ENCODE results near the gene CLEC1A.

The CLEC1A gene

GRCh38 chr12:10136637-10137205 is 37.9 kb upstream of the CLEC1A start:
- Histone ChIP-seq H3K27me3 (ENCODE audit: insufficient read depth, low read length, poor library complexity) (peaks cover 17% of the 10 kb centered on the region), H3K4me1 (ENCODE audit: insufficient read depth, low read length) (no peaks in the 10 kb centered on the region), H2AFZ (ENCODE audit: low read depth, low read length) (no peak overlapping the region), H3K9ac (ENCODE audit: low read depth, low read length) (no peak overlapping the region), H3K9me3 (ENCODE audit: insufficient read depth, low read length, severe bottlenecking) (no peaks in the 10 kb centered on the region), H3K36me3 (ENCODE audit: insufficient read depth, low read length) (no peaks in the 10 kb centered on the region), H3K27ac (ENCODE audit: low read length) (no peak overlapping the region), H4K20me1 (ENCODE audit: insufficient read depth, low read length) (no peaks in the 10 kb centered on the region), H3K4me2 (ENCODE audit: insufficient read depth, low read length) (no peak overlapping the region), H3K79me2 (ENCODE audit: insufficient read depth, low read length) (no peaks in the 10 kb centered on the region), H3K4me3 (ENCODE audit: low read depth in 1 of 2, low read length in 2 of 2) (no peak overlapping the region)
- DNase-seq, result no peak
- TF ChIP-seq CTCF (IDR thresholded peaks at IDR 0.05; ENCODE audit: borderline replicate concordance, extremely low read depth, low read length, poor library complexity, severe bottlenecking) (no peak), EZH2 (IDR thresholded peaks at IDR 0.05; ENCODE audit: borderline replicate concordance, low read depth, low read length, severe bottlenecking) (no peak)
- ATAC-seq (ENCODE audit: insufficient read depth, low read depth), result no peak

GRCh38 chr12:10135126-10135525 is 36.3 kb upstream of the CLEC1A start:
- H3K9ac ChIP-seq (ENCODE audit: low read depth, low read length), result no peak overlapping the region
- H2AFZ ChIP-seq (ENCODE audit: low read depth, low read length), result no peak overlapping the region
- DNase-seq, result no peak
- H3K79me2 ChIP-seq (ENCODE audit: insufficient read depth, low read length), result no peaks in the 10 kb centered on the region
- no peak overlapping the region for H3K4me2 ChIP-seq (ENCODE audit: insufficient read depth, low read length)
- ATAC-seq (ENCODE audit: insufficient read depth, low read depth), result no peak
- TF ChIP-seq CTCF (IDR thresholded peaks at IDR 0.05; ENCODE audit: borderline replicate concordance, extremely low read depth, low read length, poor library complexity, severe bottlenecking) (no peak), EZH2 (IDR thresholded peaks at IDR 0.05; ENCODE audit: borderline replicate concordance, low read depth, low read length, severe bottlenecking) (no peak)
- H3K27me3 ChIP-seq (ENCODE audit: insufficient read depth, low read length, poor library complexity), result peaks cover 14% of the 10 kb centered on the region
- H3K36me3 ChIP-seq (ENCODE audit: insufficient read depth, low read length), result no peaks in the 10 kb centered on the region
- no peak overlapping the region for H3K27ac ChIP-seq (ENCODE audit: low read length)
- H3K4me3 ChIP-seq (ENCODE audit: low read depth in 1 of 2, low read length in 2 of 2), result no peak overlapping the region
- H4K20me1 ChIP-seq (ENCODE audit: insufficient read depth, low read length), result no peaks in the 10 kb centered on the region
- H3K4me1 ChIP-seq (ENCODE audit: insufficient read depth, low read length), result no peaks in the 10 kb centered on the region
- H3K9me3 ChIP-seq (ENCODE audit: insufficient read depth, low read length, severe bottlenecking), result no peaks in the 10 kb centered on the region

GRCh38 chr12:10132850-10133370 is 34.1 kb upstream of the CLEC1A start:
- H3K4me3 ChIP-seq (ENCODE audit: low read depth in 1 of 2, low read length in 2 of 2), result no peak overlapping the region
- no peak overlapping the region for H3K27ac ChIP-seq (ENCODE audit: low read length)
- H3K27me3 ChIP-seq (ENCODE audit: insufficient read depth, low read length, poor library complexity), result peaks cover 17% of the 10 kb centered on the region
- ATAC-seq (ENCODE audit: insufficient read depth, low read depth) (no peak), DNase-seq (no peak)
- no peaks in the 10 kb centered on the region for H4K20me1 ChIP-seq (ENCODE audit: insufficient read depth, low read length)
- no peak overlapping the region for H2AFZ ChIP-seq (ENCODE audit: low read depth, low read length)
- H3K36me3 ChIP-seq (ENCODE audit: insufficient read depth, low read length), result no peaks in the 10 kb centered on the region
- no peak overlapping the region for H3K9ac ChIP-seq (ENCODE audit: low read depth, low read length)
- H3K9me3 ChIP-seq (ENCODE audit: insufficient read depth, low read length, severe bottlenecking), result no peaks in the 10 kb centered on the region
- no peaks in the 10 kb centered on the region for H3K4me1 ChIP-seq (ENCODE audit: insufficient read depth, low read length)
- TF ChIP-seq CTCF (IDR thresholded peaks at IDR 0.05; ENCODE audit: borderline replicate concordance, extremely low read depth, low read length, poor library complexity, severe bottlenecking), result no peak
- no peak for TF ChIP-seq EZH2 (IDR thresholded peaks at IDR 0.05; ENCODE audit: borderline replicate concordance, low read depth, low read length, severe bottlenecking)
- H3K79me2 ChIP-seq (ENCODE audit: insufficient read depth, low read length), result no peaks in the 10 kb centered on the region
- H3K4me2 ChIP-seq (ENCODE audit: insufficient read depth, low read length), result no peak overlapping the region

Data from DND-41 (cell line).